A549 (cell line): ENCODE measurements around the gene LEFTY1. TPM values are rescaled to one million over a fixed set of nuclear protein-coding genes. Genes with fewer than 3 reads are reported as not detected.
A peak's percentile ranks its signal among the peaks of the same experiment; 100 is the strongest.

Experiments used
- ATAC-seq, 2 experiments: fragments of 200-7000 bp in 1 of 2; fragments of >200 bp in 1 of 2; cut with Nextera tagmentation in 1 of 2; cut with Tn5 transposase in 1 of 2; 3 replicates each; pipeline versions ENCODE4 v1.8.0 to v1.9.1; 2018 to 2020; ENCODE audit warnings: mild to moderate bottlenecking in 1 of 2, moderate library complexity in 1 of 2
- CTCF ChIA-PET: fragments of 300-600 bp; sonication (Branson Sonifier 250); formaldehyde crosslinking; extraction: SDS; loops from one replicate; lab custom pipeline; 2021; ENCODE audit warnings: antibody characterized with exemption, inconsistent platforms; lab: Yijun Ruan, JAX
- POLR2A ChIA-PET: fragments of 350-600 bp; formaldehyde crosslinking; extraction: SDS; loops from one replicate; lab custom pipeline; 2021; ENCODE audit warnings: antibody characterized with exemption, inconsistent platforms; lab: Yijun Ruan, JAX
- DNase-seq, 2 experiments: peaks; one replicate each; pipeline versions ENCODE4 v3.0.0 to v3.0.0-alpha.2; 2011 to 2016; ENCODE audit warnings: low read depth in 1 of 2, low spot score in 1 of 2
- FAIRE-seq: peaks from 2 replicates; lab custom pipeline; 2011; peaks lifted over from hg19 to GRCh38; lab: Jason Lieb, UNC
- H3K27ac ChIP-seq, 2 experiments: fragments of >200 bp; sonication (Bioruptor Twin); formaldehyde crosslinking; 3 replicates each; pipeline ENCODE4 v1.5.1; 2016 to 2017
- H3K4me1 ChIP-seq: fragments of >200 bp; sonication (Bioruptor Twin); formaldehyde crosslinking; 3 replicates; pipeline ENCODE4 v1.6.1; 2016
- H3K4me2 ChIP-seq: fragments of >200 bp; sonication (Bioruptor Twin); formaldehyde crosslinking; 3 replicates; pipeline ENCODE4 v1.6.1; 2016
- H3K4me3 ChIP-seq: fragments of >200 bp; sonication (Bioruptor Twin); formaldehyde crosslinking; 3 replicates; pipeline ENCODE4 v1.5.1; 2016
- H3K9me3 ChIP-seq: fragments of >200 bp; sonication (Bioruptor Twin); formaldehyde crosslinking; 3 replicates; pipeline ENCODE4 v1.6.1; 2016
- BCL3 ChIP-seq: fragments of >200 bp; sonication (Bioruptor Twin); formaldehyde crosslinking; IDR thresholded peaks from 3 replicates; pipeline ENCODE4 v1.6.1; 2016
- CBX8 ChIP-seq: fragments of 200-600 bp; sonication (generic); IDR thresholded peaks from 2 replicates; pipeline ENCODE4 v1.6.1; 2016
- CTCF ChIP-seq: fragments of >200 bp; sonication (Bioruptor Twin); formaldehyde crosslinking; IDR thresholded peaks from 3 replicates; pipeline ENCODE4 v1.5.1; 2016
- E2F6 ChIP-seq: IDR thresholded peaks from 2 replicates; pipeline ENCODE4 v1.6.1; 2012; ENCODE audit warnings: low read depth, borderline replicate concordance
- FOXS1 ChIP-seq: fragments of 250-450 bp; sonication (Bioruptor Pico); IDR thresholded peaks from 2 replicates; pipeline ENCODE4 v1.5.0; 2020; ENCODE audit warnings: mild to moderate bottlenecking, moderate library complexity
- HDAC2 ChIP-seq: fragments of 200-600 bp; sonication (generic); IDR thresholded peaks from 2 replicates; pipeline ENCODE4 v1.6.1; 2016
- HES2 ChIP-seq: fragments of >200 bp; sonication (Bioruptor Twin); formaldehyde crosslinking; IDR thresholded peaks from 2 replicates; pipeline ENCODE4 v1.6.1; 2016
- HMGXB4 ChIP-seq: fragments of 250-450 bp; sonication (Bioruptor Pico); IDR thresholded peaks from 2 replicates; pipeline ENCODE4 v1.5.0; 2021; ENCODE audit warnings: mild to moderate bottlenecking, moderate library complexity, borderline replicate concordance
- MAX ChIP-seq: IDR thresholded peaks from 2 replicates; pipeline ENCODE4 v1.6.1; 2012
- PHF8 ChIP-seq: fragments of 200-600 bp; sonication (generic); IDR thresholded peaks from 2 replicates; pipeline ENCODE4 v1.6.1; 2016; ENCODE audit warnings: low read depth, mild to moderate bottlenecking, antibody characterized with exemption, moderate library complexity, borderline replicate concordance
- RAD21 ChIP-seq, 2 experiments: fragments of >200 bp in 1 of 2; sonication (Bioruptor Twin) in 1 of 2; formaldehyde crosslinking in 1 of 2; IDR thresholded peaks in 1 of 2; conservative IDR thresholded peaks in 1 of 2; 2 replicates in 1 of 2; 3 replicates in 1 of 2; pipeline ENCODE4 v1.6.1; 2012 to 2018; ENCODE audit warnings: inconsistent platforms in 1 of 2
- RARB ChIP-seq: fragments of 250-450 bp; sonication (Bioruptor Pico); IDR thresholded peaks from 2 replicates; pipeline ENCODE4 v1.8.0; 2021; ENCODE audit warnings: mild to moderate bottlenecking, moderate library complexity
- USF2 ChIP-seq: fragments of 450-650 bp; IDR thresholded peaks from 2 replicates; pipeline ENCODE4 v1.6.1; 2014; ENCODE audit warnings: antibody characterized with exemption
- ZNF302 ChIP-seq: fragments of 250-450 bp; sonication (Bioruptor Pico); IDR thresholded peaks from 2 replicates; pipeline ENCODE4 v1.9.0; 2021; ENCODE audit warnings: inconsistent platforms, mild to moderate bottlenecking, moderate library complexity
- ZSCAN20 ChIP-seq: fragments of 250-450 bp; sonication (Bioruptor Pico); IDR thresholded peaks from 2 replicates; pipeline ENCODE4 v1.8.0; 2022; ENCODE audit warnings: mild to moderate bottlenecking, moderate library complexity
- WGBS: methylation state at CpG from one replicate; pipeline ENCODE4 v1.1.6; 2017; ENCODE audit errors: missing lambda C conversion rate; 5-methylcytosine and 5-hydroxymethylcytosine counted together
- polyA plus RNA-seq, 4 experiments: library from polyadenylated mRNA; depleted of rRNA in 3 of 4; stranded (reverse); fragments of >200 nt; fragmentation: RNase III in 1 of 4; extraction: RNeasy Plus Mini Kit Qiagen cat#74134 plus additional on column Dnase treatment in 1 of 4; gene quantifications; 2 replicates in 3 of 4; 3 replicates in 1 of 4; pipeline ENCODE4 v1.2.3, GENCODE V29; 2011 to 2017

LEFTY1 gene
- polyA plus RNA-seq, 2 of the 4 experiments (the other 2 are of a cell fraction) = 0.10 to 1.00 TPM

- ATAC-seq = no peak
- peak overlapping the region; percentile 86; the same call in 2 of the 3 replicates for H3K4me3 ChIP-seq
- H3K9me3 ChIP-seq = no peaks in the 10 kb centered on the region
- 82% methylated on average over 10 of the region's 11 CpGs for WGBS
- POLR2A ChIA-PET = interaction anchor here (1.5 to 3.4 kb wide), 2 partner anchors 106 to 375 kb away, joined by 3 to 27 read pairs; partner anchors contain the start of gene SRP9
- no peak for DNase-seq
- no peak for TF ChIP-seq FOXS1 (CRISPR knock-in tag)
- TF ChIP-seq MAX = no peak
- TF ChIP-seq RARB (CRISPR knock-in tag) = no peak
- no peak for TF ChIP-seq USF2
- TF ChIP-seq HES2 = no peak
- TF ChIP-seq HMGXB4 (CRISPR knock-in tag) = no peak
- 0 out of 5 replicates have a peak, but pooled peaks of 1 of the 2 experiments have one; percentile 12 for TF ChIP-seq RAD21 (conservative IDR thresholded peaks at IDR 0.05 in 1 of 2, IDR thresholded peaks at IDR 0.05 in 1 of 2)
- 0 out of 3 replicates have a peak, but pooled peaks have one; percentile 6 for TF ChIP-seq CTCF
- no peak for TF ChIP-seq ZNF302 (CRISPR knock-in tag)
- no peak for TF ChIP-seq ZSCAN20
- TF ChIP-seq CBX8 = no peak
- H3K4me1 ChIP-seq = peaks cover 35% of the 10 kb centered on the region
- CTCF ChIA-PET = interaction anchor here (0.6 to 19.4 kb wide), 17 partner anchors 13 to 425 kb away, joined by 3 to 207 read pairs (median 5); partner anchors contain the start of gene SRP9
- H3K4me2 ChIP-seq = peak overlapping the region; percentile 98
- peak overlapping the region; percentile 88 to 95 for H3K27ac ChIP-seq
- FAIRE-seq = no peak
These were observed 5.2 kb downstream of the LEFTY1 start for GRCh38 chr1:225883616-225884265.

GRCh38 chr1:225882694-225883615 is 6.0 kb downstream of the LEFTY1 start:
- TF ChIP-seq HDAC2 = 0 out of 2 replicates have a peak, but pooled peaks have one; percentile 6
- TF ChIP-seq MAX = peak; percentile 56
- TF ChIP-seq E2F6 = peak; percentile 45
- no peak for TF ChIP-seq BCL3
- TF ChIP-seq PHF8 = peak; percentile 44; the same call in 1 of the 2 replicates
- H3K4me3 ChIP-seq = peak overlapping the region; percentile 86
- peak; percentile 59 to 60 for DNase-seq
- ChIA-PET POLR2A (interaction anchor here (0.9 to 3.4 kb wide), 8 partner anchors 12 to 375 kb away, joined by 3 to 27 read pairs (median 4); partner anchors contain the start of genes EPHX1, H3-3A, PYCR2 and SRP9), CTCF (interaction anchor here (0.6 to 19.4 kb wide), 24 partner anchors 8 to 408 kb away, joined by 3 to 207 read pairs (median 5); partner anchors contain the start of gene SRP9)
- ATAC-seq = peak; percentile 56 to 72
- peak overlapping the region; percentile 98 for H3K4me2 ChIP-seq
- H3K27ac ChIP-seq = peak overlapping the region; percentile 88 to 95
- peaks cover 33% of the 10 kb centered on the region for H3K4me1 ChIP-seq
- FAIRE-seq = no peak
- H3K9me3 ChIP-seq = no peaks in the 10 kb centered on the region
- 6% methylated on average over 48 of the region's 63 CpGs for WGBS
